ENCODE results near the gene RASAL1. TPM values are rescaled to one million over a fixed set of nuclear protein-coding genes. Genes with fewer than 3 reads are reported as not detected.

The RASAL1 gene
- polyA plus RNA-seq, 3 donors from 2014 or later = not detected

GRCh38 chr12:113155060-113155459 is 19.5 kb upstream of the RASAL1 start:
- Mint-ChIP-seq H3K27me3 (ENCODE audit: low read depth in 3 of 3) (peaks cover 7 to 15% (median 11%) of the 10 kb centered on the region in 3 donors), H3K4me3 (peak overlapping the region in 1 of 5 donors; percentile 13), H3K4me1 (peaks cover 21 to 34% of the 10 kb centered on the region in 2 donors), H3K36me3 (peaks cover 5 to 30% (median 8%) of the 10 kb centered on the region in 3 donors), H3K9me3 (no peaks in the 10 kb centered on the region), H3K27ac (no peak overlapping the region)
- DNase-seq = no peak

GRCh38 chr12:113154351-113154973 is 18.9 kb upstream of the RASAL1 start:
- DNase-seq = no peak
- no peaks in the 10 kb centered on the region for H3K9me3 Mint-ChIP-seq
- peaks cover 5 to 24% (median 8%) of the 10 kb centered on the region in 3 donors for H3K36me3 Mint-ChIP-seq
- H3K4me3 Mint-ChIP-seq = peak overlapping the region in 3 of 5 donors; percentile 38 to 78 (median 66)
- peaks cover 8 to 20% (median 11%) of the 10 kb centered on the region in 3 donors for H3K27me3 Mint-ChIP-seq (ENCODE audit: low read depth in 3 of 3)
- peaks cover 21 to 34% of the 10 kb centered on the region in 2 donors for H3K4me1 Mint-ChIP-seq
- no peak overlapping the region for H3K27ac Mint-ChIP-seq

GRCh38 chr12:113152835-113153814 is 17.6 kb upstream of the RASAL1 start:
- DNase-seq = peak; percentile 25 to 32 (median 29)
- Mint-ChIP-seq H3K27me3 (ENCODE audit: low read depth in 3 of 3) (peaks cover 8 to 20% (median 11%) of the 10 kb centered on the region in 3 donors), H3K9me3 (no peaks in the 10 kb centered on the region), H3K4me1 (peaks cover 21 to 34% of the 10 kb centered on the region in 2 donors), H3K4me3 (peak overlapping the region; percentile 62 to 79 (median 77)), H3K36me3 (peaks cover 5 to 17% (median 8%) of the 10 kb centered on the region in 3 donors), H3K27ac (no peak overlapping the region)

- no peak for DNase-seq
- H3K27me3 Mint-ChIP-seq (ENCODE audit: low read depth in 3 of 3) = peaks cover 8 to 22% (median 11%) of the 10 kb centered on the region in 3 donors
- H3K36me3 Mint-ChIP-seq = peaks cover 5 to 9% (median 8%) of the 10 kb centered on the region in 3 donors
- peaks cover 0 to 2% (median 0%) of the 10 kb centered on the region in 6 donors for H3K9me3 Mint-ChIP-seq
- H3K4me3 Mint-ChIP-seq = peak overlapping the region; percentile 62 to 79 (median 77)
- H3K4me1 Mint-ChIP-seq = peaks cover 21 to 34% of the 10 kb centered on the region in 2 donors
- H3K27ac Mint-ChIP-seq = peak overlapping the region in 1 of 6 donors; percentile 59
These were observed 16.8 kb upstream of the RASAL1 start for GRCh38 chr12:113152196-113152834.

- H3K36me3 Mint-ChIP-seq = peaks cover 0 to 2% (median 2%) of the 10 kb centered on the region in 3 donors
- peaks cover 21 to 28% of the 10 kb centered on the region in 2 donors for H3K4me1 Mint-ChIP-seq
- no peak overlapping the region for H3K27ac Mint-ChIP-seq
- no peak for DNase-seq
- peaks cover 0 to 4% (median 0%) of the 10 kb centered on the region in 6 donors for H3K9me3 Mint-ChIP-seq
- peaks cover 8 to 26% (median 11%) of the 10 kb centered on the region in 3 donors for H3K27me3 Mint-ChIP-seq (ENCODE audit: low read depth in 3 of 3)
- peak overlapping the region; percentile 62 to 79 (median 77) for H3K4me3 Mint-ChIP-seq
These were observed 16.1 kb upstream of the RASAL1 start for GRCh38 chr12:113151655-113152054.

GRCh38 chr12:113149361-113150150 is 14.0 kb upstream of the RASAL1 start, which contains the start of gene CFAP73:
TSS of gene CFAP73 (plus strand) at chr12:113149724. CDS start at chr12:113149858, 134 bp downstream.
- Mint-ChIP-seq H3K4me3 (no peak within 1 kb of the TSS), H3K27ac (no peak within 1 kb of the TSS), H3K9me3 (peaks cover 0 to 4% (median 0%) of the 10 kb centered on the region in 6 donors), H3K27me3 (ENCODE audit: low read depth in 3 of 3) (peaks cover 6 to 24% (median 12%) of the 10 kb centered on the region in 3 donors), H3K36me3 (no peaks in the 10 kb centered on the region), H3K4me1 (peaks cover 17 to 20% of the 10 kb centered on the region in 2 donors)
- no peak for DNase-seq

- peaks cover 4 to 24% (median 6%) of the 10 kb centered on the region in 3 donors for H3K27me3 Mint-ChIP-seq (ENCODE audit: low read depth in 3 of 3)
- H3K36me3 Mint-ChIP-seq = no peaks in the 10 kb centered on the region
- no peak overlapping the region for H3K4me3 Mint-ChIP-seq
- peaks cover 0 to 4% (median 0%) of the 10 kb centered on the region in 6 donors for H3K9me3 Mint-ChIP-seq
- no peak overlapping the region for H3K27ac Mint-ChIP-seq
- H3K4me1 Mint-ChIP-seq = peaks cover 2 to 3% of the 10 kb centered on the region in 2 donors
- DNase-seq = no peak
These were observed 11.4 kb upstream of the RASAL1 start for GRCh38 chr12:113146999-113147398.

GRCh38 chr12:113145720-113146551 is 10.4 kb upstream of the RASAL1 start:
- Mint-ChIP-seq H3K36me3 (no peaks in the 10 kb centered on the region), H3K4me1 (no peaks in the 10 kb centered on the region), H3K4me3 (no peak overlapping the region), H3K27ac (no peak overlapping the region), H3K27me3 (ENCODE audit: low read depth in 3 of 3) (peaks cover 4 to 21% (median 6%) of the 10 kb centered on the region in 3 donors), H3K9me3 (peaks cover 0 to 4% (median 0%) of the 10 kb centered on the region in 6 donors)
- no peak for DNase-seq

GRCh38 chr12:113144806-113145205 is 9.2 kb upstream of the RASAL1 start:
- DNase-seq = no peak
- Mint-ChIP-seq H3K4me1 (no peaks in the 10 kb centered on the region), H3K36me3 (no peaks in the 10 kb centered on the region), H3K27ac (no peak overlapping the region), H3K9me3 (peaks cover 0 to 4% (median 0%) of the 10 kb centered on the region in 6 donors), H3K27me3 (ENCODE audit: low read depth in 3 of 3) (peaks cover 2 to 16% (median 6%) of the 10 kb centered on the region in 3 donors), H3K4me3 (no peak overlapping the region)

GRCh38 chr12:113143959-113144358 is 8.4 kb upstream of the RASAL1 start:
- no peaks in the 10 kb centered on the region for H3K36me3 Mint-ChIP-seq
- H3K9me3 Mint-ChIP-seq = peaks cover 0 to 4% (median 0%) of the 10 kb centered on the region in 6 donors
- H3K27ac Mint-ChIP-seq = no peak overlapping the region
- H3K4me3 Mint-ChIP-seq = no peak overlapping the region
- no peaks in the 10 kb centered on the region for H3K4me1 Mint-ChIP-seq
- H3K27me3 Mint-ChIP-seq (ENCODE audit: low read depth in 3 of 3) = peaks cover 2 to 14% (median 6%) of the 10 kb centered on the region in 3 donors
- DNase-seq = no peak

GRCh38 chr12:113142886-113143332 is 7.3 kb upstream of the RASAL1 start:
- H3K27ac Mint-ChIP-seq = peak overlapping the region in 1 of 6 donors; percentile 46
- no peaks in the 10 kb centered on the region for H3K4me1 Mint-ChIP-seq
- peaks cover 0 to 4% (median 0%) of the 10 kb centered on the region in 6 donors for H3K9me3 Mint-ChIP-seq
- no peak for DNase-seq
- peaks cover 2 to 14% (median 6%) of the 10 kb centered on the region in 3 donors for H3K27me3 Mint-ChIP-seq (ENCODE audit: low read depth in 3 of 3)
- no peaks in the 10 kb centered on the region for H3K36me3 Mint-ChIP-seq
- H3K4me3 Mint-ChIP-seq = no peak overlapping the region
